GM12891 (cell line): ENCODE data around the gene CBLN3.

Experiments used
- PAX5 ChIP-seq: IDR thresholded peaks from 2 replicates; pipeline ENCODE4 v1.6.1; 2011; ENCODE audit warnings: low read length, moderate library complexity, mild to moderate bottlenecking; ENCODE audit not compliant: insufficient read depth, severe bottlenecking
- POLR2A ChIP-seq: IDR thresholded peaks from 2 replicates; pipeline ENCODE4 v1.6.1; 2011; ENCODE audit warnings: low read depth, low read length, control low read depth
- POU2F2 ChIP-seq: IDR thresholded peaks from 2 replicates; pipeline ENCODE4 v1.6.1; 2011; ENCODE audit warnings: low read depth, mild to moderate bottlenecking, control low read depth, low read length, moderate library complexity
- TAF1 ChIP-seq: IDR thresholded peaks from 2 replicates; pipeline ENCODE4 v1.6.1; 2011; ENCODE audit warnings: low read depth, low read length, control low read depth

DNA sequence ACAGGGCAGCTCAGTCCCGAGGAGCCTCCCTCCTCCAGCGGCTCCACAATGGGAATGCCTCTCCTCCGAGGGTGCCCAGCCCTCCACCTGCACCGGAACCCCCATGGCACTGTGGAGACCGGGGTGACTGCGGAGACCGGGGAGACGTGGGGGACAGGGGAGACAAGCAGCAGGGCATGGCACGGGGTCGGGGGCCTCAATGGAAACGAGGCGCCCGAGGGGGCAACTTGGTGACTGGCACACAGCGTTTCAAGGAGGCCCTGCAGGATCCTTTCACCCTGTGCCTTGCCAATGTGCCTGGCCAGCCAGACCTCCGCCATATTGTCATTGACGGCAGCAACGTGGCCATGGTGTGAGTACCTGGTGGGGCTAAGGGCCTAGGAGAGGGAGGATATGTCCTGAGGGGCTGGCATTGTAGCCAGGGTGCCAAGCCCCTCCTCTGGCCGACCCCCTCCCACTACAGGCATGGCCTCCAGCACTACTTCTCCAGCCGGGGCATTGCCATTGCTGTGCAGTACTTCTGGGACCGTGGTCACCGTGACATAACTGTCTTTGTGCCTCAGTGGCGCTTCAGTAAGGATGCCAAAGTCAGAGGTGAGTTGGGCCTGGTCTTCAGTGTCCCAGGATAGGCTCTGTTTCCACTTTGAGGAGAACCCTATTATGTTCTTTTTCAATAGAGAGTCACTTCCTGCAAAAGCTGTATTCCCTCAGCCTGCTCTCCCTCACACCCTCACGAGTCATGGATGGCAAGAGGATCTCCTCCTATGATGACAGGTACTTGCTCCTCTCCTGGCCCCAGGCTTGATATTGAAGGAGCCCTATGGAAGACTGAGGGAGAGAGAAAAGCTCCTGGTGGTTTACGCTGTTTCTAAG, 3.0 kb upstream of the CBLN3 start:
- TF ChIP-seq PAX5, result no peak
- TF ChIP-seq POLR2A, result no peak; the same call in 1 of the 2 replicates
- TF ChIP-seq POU2F2, result no peak
- no peak for TF ChIP-seq TAF1
